Kidney tubule cell (primary cell): Measurements from ENCODE around the gene RNF223.
A peak's percentile ranks its signal among the peaks of the same experiment; 100 is the strongest.
"Not testable (repeated sequence)": the region's sequence is repeated elsewhere in the genome, so short reads cannot be mapped to it uniquely, and the experiment has no call there.

ENCODE experiments used
- DNase-seq: peaks from one replicate; pipeline ENCODE4 v3.0.0-alpha.2; 2018; ENCODE audit warnings: low spot score

RNF223 gene

GRCh38 chr1:1059494-1060280 is 14.4 kb downstream of the RNF223 start:
- peak; percentile 84 for DNase-seq

DNA sequence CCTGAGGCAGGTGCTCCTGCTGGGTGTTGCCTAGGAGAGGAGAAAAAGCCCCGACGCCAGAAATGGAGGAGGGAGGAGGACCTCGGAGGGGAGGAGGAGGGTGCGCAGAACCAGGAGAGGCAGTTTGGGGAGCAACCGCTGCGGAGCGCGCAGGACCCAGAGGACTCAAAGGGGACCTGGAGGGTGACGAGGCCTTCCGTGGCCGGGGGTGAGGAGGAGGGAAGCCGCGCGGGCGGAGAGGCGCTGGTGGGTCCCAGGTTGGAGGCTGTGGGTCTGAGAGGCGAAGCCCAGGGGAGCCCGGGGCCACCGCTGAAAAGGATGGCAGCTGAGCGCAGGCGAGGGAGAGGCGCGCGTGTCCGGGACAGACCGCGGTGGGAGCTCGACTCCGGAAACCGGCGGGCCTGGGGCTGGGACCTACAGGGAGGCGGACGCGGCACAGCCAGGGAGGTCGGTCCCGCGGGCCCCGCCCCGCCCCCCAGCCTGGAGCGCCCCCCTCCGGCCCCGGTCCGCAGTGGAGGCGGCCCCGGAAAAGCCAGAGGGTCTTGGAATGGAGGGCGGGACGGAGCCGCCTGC is 15.1 kb downstream of the RNF223 start:
- peak; percentile 53 for DNase-seq

DNA sequence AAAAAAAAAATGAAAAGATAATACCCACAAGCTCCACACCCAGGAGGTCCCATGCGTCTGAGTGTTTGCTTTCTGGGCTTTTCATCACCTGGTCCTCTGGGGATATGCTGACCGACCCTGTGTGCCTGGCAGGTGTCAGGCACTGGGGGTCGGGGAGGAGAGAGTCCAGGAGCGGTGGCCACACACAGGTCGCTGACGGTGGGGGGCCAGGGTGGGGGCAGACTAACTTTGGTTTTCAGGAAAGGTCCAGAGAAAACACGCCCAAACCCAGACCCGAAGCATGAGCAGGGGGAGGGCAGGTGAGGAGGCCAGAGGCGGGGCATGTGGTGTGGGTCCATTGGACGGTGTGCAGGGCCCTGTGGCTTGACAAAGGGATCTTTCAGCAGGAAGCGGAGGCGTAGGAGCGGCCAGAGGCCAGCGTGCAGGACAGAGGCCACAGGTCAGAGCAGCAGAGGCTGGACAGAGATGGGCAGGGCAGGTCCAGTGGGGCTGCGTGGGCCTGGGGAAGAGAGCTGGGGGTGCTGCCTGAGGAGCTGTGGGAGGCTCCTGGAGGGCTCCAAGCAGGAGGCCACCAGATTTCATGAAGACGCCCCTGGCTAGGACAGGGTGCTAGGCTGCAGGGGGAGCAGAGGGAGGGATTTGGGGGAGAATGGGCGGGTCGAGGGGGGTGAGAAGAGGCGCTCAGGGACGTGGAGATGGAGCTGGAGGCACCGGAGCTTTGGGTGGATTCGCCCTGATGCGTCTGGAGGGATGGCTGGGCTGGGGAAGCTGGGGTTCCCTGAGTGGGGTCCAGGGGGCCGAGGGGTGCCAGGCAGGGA is 15.8 kb downstream of the RNF223 start:
- DNase-seq, result peak; percentile 66

DNA sequence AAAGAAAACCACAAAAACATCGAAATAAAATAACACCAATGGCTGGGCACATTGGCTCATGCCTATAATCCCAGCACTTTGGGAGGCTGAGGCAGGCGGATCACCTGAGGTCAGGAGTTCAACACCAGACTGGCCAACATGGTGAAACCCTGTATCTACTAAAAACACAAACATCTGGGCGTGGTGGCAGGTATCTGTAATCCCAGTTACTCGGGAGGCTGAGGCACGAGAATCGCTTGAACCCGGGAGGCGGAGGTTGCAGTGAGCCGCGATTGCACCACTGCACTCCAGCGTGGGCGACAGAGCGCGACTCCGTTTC is 16.4 kb downstream of the RNF223 start:
- DNase-seq, result not testable (repeated sequence)

- DNase-seq, result no peak
These were observed 18.0 kb downstream of the RNF223 start for GRCh38 chr1:1055841-1056736.

GRCh38 chr1:1054971-1055370 is 19.1 kb downstream of the RNF223 start:
- DNase-seq, result no peak

GRCh38 chr1:1054099-1054700 is 19.9 kb downstream of the RNF223 start:
- DNase-seq, result no peak

- DNase-seq, result no peak
These were observed 20.4 kb downstream of the RNF223 start for GRCh38 chr1:1053682-1054081.

GRCh38 chr1:1053022-1053421 is 21.1 kb downstream of the RNF223 start:
- DNase-seq, result no peak

GRCh38 chr1:1052003-1052840 is 21.9 kb downstream of the RNF223 start:
- no peak for DNase-seq

GRCh38 chr1:1051127-1051810 is 22.8 kb downstream of the RNF223 start:
- no peak for DNase-seq

DNA sequence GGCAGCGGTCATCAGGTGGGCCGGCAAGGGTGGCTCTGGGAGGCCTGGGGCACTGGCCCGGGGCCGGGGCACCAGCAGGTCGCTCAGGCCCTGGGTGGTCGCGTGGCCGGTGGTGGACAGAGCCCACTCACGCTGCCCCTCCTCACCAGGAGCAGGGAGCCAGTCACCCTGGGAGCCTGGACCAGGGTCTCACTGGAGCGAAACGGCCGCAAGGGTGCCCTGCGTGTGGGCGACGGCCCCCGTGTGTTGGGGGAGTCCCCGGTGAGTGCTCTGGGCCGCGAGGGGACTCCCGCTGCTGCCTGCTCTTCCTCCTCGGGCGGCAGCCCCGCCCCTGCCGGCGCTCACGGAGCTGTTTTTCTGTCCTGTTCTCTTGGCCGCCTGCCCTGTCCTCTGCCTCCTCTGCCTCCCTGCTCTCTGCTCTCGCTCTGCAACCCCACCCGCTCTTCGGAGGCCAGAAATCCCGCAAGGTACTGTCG is 23.5 kb downstream of the RNF223 start:
- no peak for DNase-seq

DNA sequence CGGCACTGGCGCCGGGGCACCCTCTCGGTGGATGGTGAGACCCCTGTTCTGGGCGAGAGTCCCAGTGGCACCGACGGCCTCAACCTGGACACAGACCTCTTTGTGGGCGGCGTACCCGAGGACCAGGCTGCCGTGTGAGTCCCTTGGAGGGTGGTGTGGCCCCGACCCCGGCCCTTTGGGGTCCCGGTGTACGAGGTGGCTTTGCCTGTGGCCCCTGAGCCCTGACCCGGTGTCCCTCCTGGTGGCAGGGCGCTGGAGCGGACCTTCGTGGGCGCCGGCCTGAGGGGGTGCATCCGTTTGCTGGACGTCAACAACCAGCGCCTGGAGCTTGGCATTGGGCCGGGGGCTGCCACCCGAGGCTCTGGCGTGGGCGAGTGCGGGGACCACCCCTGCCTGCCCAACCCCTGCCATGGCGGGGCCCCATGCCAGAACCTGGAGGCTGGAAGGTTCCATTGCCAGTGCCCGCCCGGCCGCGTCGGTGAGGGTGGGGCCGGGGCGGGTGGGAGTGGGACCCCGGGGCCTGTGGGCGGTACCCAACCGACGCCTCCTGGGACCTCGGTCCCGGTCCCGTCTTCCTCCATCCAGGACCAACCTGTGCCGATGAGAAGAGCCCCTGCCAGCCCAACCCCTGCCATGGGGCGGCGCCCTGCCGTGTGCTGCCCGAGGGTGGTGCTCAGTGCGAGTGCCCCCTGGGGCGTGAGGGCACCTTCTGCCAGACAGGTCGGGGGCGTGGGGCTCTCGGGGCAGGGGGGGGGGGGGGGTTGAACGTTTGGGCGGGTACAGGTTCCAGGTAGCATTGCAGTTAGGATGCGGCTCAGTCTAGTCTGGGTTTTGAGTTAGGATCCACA is 24.6 kb downstream of the RNF223 start:
- DNase-seq, result no peak

DNA sequence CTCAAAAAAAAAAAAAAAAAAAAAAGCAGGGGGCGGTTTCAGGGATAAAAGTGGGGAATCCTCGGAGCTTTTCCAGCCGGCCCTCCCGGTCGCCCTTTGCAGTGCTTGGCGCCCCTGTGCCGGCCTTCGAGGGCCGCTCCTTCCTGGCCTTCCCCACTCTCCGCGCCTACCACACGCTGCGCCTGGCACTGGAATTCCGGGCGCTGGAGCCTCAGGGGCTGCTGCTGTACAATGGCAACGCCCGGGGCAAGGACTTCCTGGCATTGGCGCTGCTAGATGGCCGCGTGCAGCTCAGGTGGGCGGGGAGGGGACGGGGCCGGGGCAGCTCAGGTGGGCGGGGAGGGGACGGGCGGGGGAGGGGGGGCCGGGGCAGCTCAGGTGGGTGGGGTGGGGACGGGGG is 25.3 kb downstream of the RNF223 start:
- no peak for DNase-seq

- no peak for DNase-seq
These were observed 26.1 kb downstream of the RNF223 start for GRCh38 chr1:1047963-1048362.

- no peak for DNase-seq
These were observed 26.7 kb downstream of the RNF223 start for GRCh38 chr1:1047407-1047806.

GRCh38 chr1:1046767-1047166 is 27.3 kb downstream of the RNF223 start:
- no peak for DNase-seq

- no peak for DNase-seq
These were observed 27.9 kb downstream of the RNF223 start for GRCh38 chr1:1046243-1046642.

DNA sequence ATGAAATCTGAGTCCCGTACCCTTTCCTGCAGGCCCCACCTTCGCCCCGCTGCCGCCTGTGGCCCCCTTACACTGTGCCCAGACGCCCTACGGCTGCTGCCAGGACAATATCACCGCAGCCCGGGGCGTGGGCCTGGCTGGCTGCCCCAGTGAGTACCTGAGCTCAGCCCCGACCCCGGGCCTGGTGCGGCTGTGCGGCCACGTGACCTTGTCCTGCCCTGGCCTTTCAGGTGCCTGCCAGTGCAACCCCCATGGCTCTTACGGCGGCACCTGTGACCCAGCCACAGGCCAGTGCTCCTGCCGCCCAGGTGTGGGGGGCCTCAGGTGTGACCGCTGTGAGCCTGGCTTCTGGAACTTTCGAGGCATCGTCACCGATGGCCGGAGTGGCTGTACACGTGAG is 29.0 kb downstream of the RNF223 start:
- DNase-seq, result no peak
